RWPE2 (cell line): Measurements from ENCODE around the gene GLIS2.

Experiments used
- ATAC-seq: fragments of 200-7000 bp; cut with Tn5 transposase; 3 replicates; pipeline ENCODE4 v1.9.1; 2021; ENCODE audit warnings: low read depth
- DNase-seq: peaks from one replicate; pipeline ENCODE4 v3.0.0-alpha.2; 2020; ENCODE audit warnings: low spot score
- H3K27ac ChIP-seq: fragments of 450-650 bp; 2 replicates; pipeline ENCODE4 v1.5.1; 2017; ENCODE audit warnings: mild to moderate bottlenecking; ENCODE audit not compliant: poor library complexity, severe bottlenecking
- H3K27me3 ChIP-seq: fragments of 250-450 bp; sonication (Bioruptor Pico); 2 replicates; pipeline ENCODE4 v1.5.1; 2021; ENCODE audit warnings: mild to moderate bottlenecking, moderate library complexity; ENCODE audit not compliant: insufficient read depth, poor library complexity, severe bottlenecking
- H3K36me3 ChIP-seq: fragments of 250-450 bp; sonication (Bioruptor Pico); 2 replicates; pipeline ENCODE4 v1.5.1; 2020; ENCODE audit warnings: low read depth, mild to moderate bottlenecking, moderate library complexity
- H3K4me1 ChIP-seq: fragments of 250-450 bp; sonication (Bioruptor Pico); 2 replicates; pipeline ENCODE4 v1.5.1; 2021; ENCODE audit warnings: mild to moderate bottlenecking, moderate library complexity; ENCODE audit not compliant: insufficient read depth, poor library complexity, severe bottlenecking
- H3K4me3 ChIP-seq: fragments of 250-450 bp; sonication (Bioruptor Pico); 2 replicates; pipeline ENCODE4 v1.5.1; 2021; ENCODE audit warnings: mild to moderate bottlenecking, moderate library complexity; ENCODE audit not compliant: severe bottlenecking
- H3K9me3 ChIP-seq: fragments of 250-450 bp; sonication (Bioruptor Pico); 2 replicates; pipeline ENCODE4 v1.5.1; 2021; ENCODE audit warnings: mild to moderate bottlenecking, moderate library complexity; ENCODE audit not compliant: severe bottlenecking
- TF ChIP-seq, protein P1 (sequence below): fragments of 450-650 bp; IDR thresholded peaks from one replicate; pipeline ENCODE4 v1.5.1; 2017; ENCODE audit warnings: mild to moderate bottlenecking, moderate library complexity; ENCODE audit not compliant: poor library complexity, severe bottlenecking

Gene GLIS2

DNA sequence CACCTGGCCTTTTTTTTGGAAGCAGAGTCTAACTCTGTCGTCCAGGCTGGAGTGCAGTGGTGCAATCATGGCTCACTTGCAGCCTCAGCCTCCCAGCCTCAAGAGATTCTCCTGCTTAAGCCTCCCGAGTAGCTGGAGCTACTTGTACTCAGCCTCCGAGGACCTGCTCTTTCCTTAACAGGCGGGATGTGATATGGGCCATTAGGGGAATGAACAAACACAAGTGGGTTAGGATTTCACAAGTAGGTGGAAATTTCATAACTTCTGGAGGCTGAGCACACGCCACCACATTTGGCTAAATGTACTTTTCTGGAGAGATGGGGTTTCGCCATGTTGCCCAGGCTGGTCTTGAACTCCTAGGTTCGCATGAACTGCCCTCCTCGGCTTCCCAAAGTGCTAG is 31.1 kb downstream of the GLIS2 start:
- TF ChIP-seq, protein P1, sequence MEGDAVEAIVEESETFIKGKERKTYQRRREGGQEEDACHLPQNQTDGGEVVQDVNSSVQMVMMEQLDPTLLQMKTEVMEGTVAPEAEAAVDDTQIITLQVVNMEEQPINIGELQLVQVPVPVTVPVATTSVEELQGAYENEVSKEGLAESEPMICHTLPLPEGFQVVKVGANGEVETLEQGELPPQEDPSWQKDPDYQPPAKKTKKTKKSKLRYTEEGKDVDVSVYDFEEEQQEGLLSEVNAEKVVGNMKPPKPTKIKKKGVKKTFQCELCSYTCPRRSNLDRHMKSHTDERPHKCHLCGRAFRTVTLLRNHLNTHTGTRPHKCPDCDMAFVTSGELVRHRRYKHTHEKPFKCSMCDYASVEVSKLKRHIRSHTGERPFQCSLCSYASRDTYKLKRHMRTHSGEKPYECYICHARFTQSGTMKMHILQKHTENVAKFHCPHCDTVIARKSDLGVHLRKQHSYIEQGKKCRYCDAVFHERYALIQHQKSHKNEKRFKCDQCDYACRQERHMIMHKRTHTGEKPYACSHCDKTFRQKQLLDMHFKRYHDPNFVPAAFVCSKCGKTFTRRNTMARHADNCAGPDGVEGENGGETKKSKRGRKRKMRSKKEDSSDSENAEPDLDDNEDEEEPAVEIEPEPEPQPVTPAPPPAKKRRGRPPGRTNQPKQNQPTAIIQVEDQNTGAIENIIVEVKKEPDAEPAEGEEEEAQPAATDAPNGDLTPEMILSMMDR: no peak
- H3K4me1 ChIP-seq: peaks cover 11% of the 10 kb centered on the region
- no peak for DNase-seq
- no peak overlapping the region for H3K4me3 ChIP-seq
- no peaks in the 10 kb centered on the region for H3K9me3 ChIP-seq
- H3K36me3 ChIP-seq: peaks cover 10% of the 10 kb centered on the region
- no peak for ATAC-seq
- no peaks in the 10 kb centered on the region for H3K27me3 ChIP-seq
- no peak overlapping the region for H3K27ac ChIP-seq

DNA sequence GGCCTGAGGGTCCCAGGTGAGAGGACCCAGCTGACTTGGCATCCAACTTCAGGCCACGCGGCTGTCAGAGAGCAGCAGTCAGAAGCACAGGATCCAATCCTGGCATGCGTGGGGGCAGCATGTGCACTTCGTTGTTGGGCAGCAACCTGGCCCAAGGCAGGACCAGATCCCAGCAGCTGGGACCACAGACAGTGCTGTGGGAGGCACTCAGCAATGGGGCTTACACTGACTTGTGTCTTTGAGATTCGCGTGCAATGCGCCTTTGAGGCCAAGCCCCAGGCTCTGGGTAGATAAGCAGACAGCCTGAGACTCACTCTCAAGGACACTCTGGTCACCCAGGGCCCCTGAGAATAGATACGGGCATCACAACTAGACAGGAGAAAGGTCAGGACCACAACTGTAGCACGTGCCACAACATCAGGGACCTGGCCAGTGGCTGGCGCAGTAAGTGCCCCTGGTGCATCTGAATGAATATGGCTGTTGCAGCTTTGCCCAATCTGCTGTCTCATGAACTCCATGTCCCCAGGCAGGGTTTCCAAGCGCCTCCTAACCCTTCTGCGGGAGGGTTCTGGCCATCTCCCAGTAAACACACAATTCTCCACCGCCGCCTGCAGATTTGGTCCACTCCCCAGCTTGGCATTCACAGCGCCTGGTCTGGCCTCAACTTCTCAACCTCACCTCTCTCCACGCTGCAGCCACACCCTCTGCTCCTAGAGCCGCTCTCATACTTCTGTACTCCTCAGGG is 32.1 kb downstream of the GLIS2 start:
- TF ChIP-seq, protein P1: no peak
- DNase-seq: peak; percentile 47
- Histone ChIP-seq H3K9me3 (no peaks in the 10 kb centered on the region), H3K4me1 (peaks cover 11% of the 10 kb centered on the region), H3K27me3 (no peaks in the 10 kb centered on the region), H3K27ac (no peak overlapping the region), H3K36me3 (peaks cover 10% of the 10 kb centered on the region), H3K4me3 (no peak overlapping the region)
- ATAC-seq: no peak

- Histone ChIP-seq H3K27ac (no peak overlapping the region), H3K36me3 (peaks cover 10% of the 10 kb centered on the region), H3K9me3 (no peaks in the 10 kb centered on the region), H3K4me3 (no peak overlapping the region), H3K4me1 (peaks cover 11% of the 10 kb centered on the region), H3K27me3 (no peaks in the 10 kb centered on the region)
- no peak for DNase-seq
- TF ChIP-seq, protein P1: no peak
- ATAC-seq: no peak
These were observed 33.5 kb downstream of the GLIS2 start for GRCh38 chr16:4349332-4349731.

- TF ChIP-seq, protein P1: no peak
- no peaks in the 10 kb centered on the region for H3K9me3 ChIP-seq
- peak overlapping the region; percentile 94 for H3K4me3 ChIP-seq
- no peaks in the 10 kb centered on the region for H3K27me3 ChIP-seq
- peak overlapping the region; percentile 70 for H3K27ac ChIP-seq
- peaks cover 11% of the 10 kb centered on the region for H3K4me1 ChIP-seq
- H3K36me3 ChIP-seq: peaks cover 10% of the 10 kb centered on the region
- no peak for DNase-seq
- ATAC-seq: no peak
These were observed 34.5 kb downstream of the GLIS2 start for GRCh38 chr16:4350365-4350786.
